Neural progenitor cell (in vitro differentiated cells): ENCODE results near the gene RANGAP1.

Experiments
- CTCF ChIP-seq: fragments of 200-600 bp; sonication (generic); IDR thresholded peaks from 2 replicates; pipeline ENCODE4 v1.5.1; 2017; ENCODE audit warnings: antibody characterized with exemption, mild to moderate bottlenecking
- EZH2 ChIP-seq: fragments of 200-600 bp; sonication (generic); IDR thresholded peaks from 2 replicates; pipeline ENCODE4 v1.6.1; 2017; ENCODE audit warnings: antibody characterized with exemption, mild to moderate bottlenecking, moderate library complexity
- EZH2phosphoT487 ChIP-seq: fragments of 200-600 bp; sonication (generic); IDR thresholded peaks from 2 replicates; pipeline ENCODE4 v1.6.1; 2017; ENCODE audit warnings: antibody characterized with exemption

- TF ChIP-seq CTCF = no peak
- no peak for TF ChIP-seq EZH2phosphoT487
- TF ChIP-seq EZH2 = no peak
Observed at GRCh38 chr22:41257696-41258095, 28.3 kb downstream of the RANGAP1 start.
